GM23248 (cell line): ENCODE data around the gene TMCC1. TPM values are rescaled to one million over a fixed set of nuclear protein-coding genes. Genes with fewer than 3 reads are reported as not detected.

Experiments used
- DNase-seq: peaks from one replicate; pipeline ENCODE4 v3.0.0-alpha.2; 2015
- H2AFZ ChIP-seq: fragments of 200-600 bp; sonication (generic); 2 replicates; pipeline ENCODE4 v1.6.1; 2016; ENCODE audit warnings: antibody characterized with exemption
- H3F3A ChIP-seq: fragments of 200-600 bp; sonication (generic); 2 replicates; pipeline ENCODE4 v1.6.1; 2016; ENCODE audit warnings: mild to moderate bottlenecking, antibody characterized with exemption, mixed run types; ENCODE audit not compliant: insufficient read depth
- H3K27ac ChIP-seq: fragments of 200-600 bp; sonication (generic); 2 replicates; pipeline ENCODE4 v1.5.1; 2016; ENCODE audit warnings: mild to moderate bottlenecking
- H3K27me3 ChIP-seq: fragments of 200-600 bp; sonication (generic); replicated peaks from 2 replicates; pipeline ENCODE4 v1.6.1; 2016; ENCODE audit warnings: mild to moderate bottlenecking; ENCODE audit not compliant: insufficient read depth
- H3K36me3 ChIP-seq: fragments of 200-600 bp; sonication (generic); 2 replicates; pipeline ENCODE4 v1.6.1; 2016; ENCODE audit warnings: low read depth, mild to moderate bottlenecking
- H3K4me1 ChIP-seq: fragments of 200-600 bp; sonication (generic); 2 replicates; pipeline ENCODE4 v1.6.1; 2016; ENCODE audit warnings: mild to moderate bottlenecking; ENCODE audit not compliant: insufficient read depth
- H3K4me2 ChIP-seq: fragments of 200-600 bp; sonication (generic); one replicate; pipeline ENCODE4 v1.6.1; 2016; ENCODE audit warnings: mild to moderate bottlenecking; ENCODE audit not compliant: unreplicated experiment
- H3K4me3 ChIP-seq: fragments of 200-600 bp; sonication (generic); 2 replicates; pipeline ENCODE4 v1.5.1; 2016; ENCODE audit warnings: mild to moderate bottlenecking
- H3K79me2 ChIP-seq: fragments of 200-600 bp; sonication (generic); 2 replicates; pipeline ENCODE4 v1.6.1; 2016; ENCODE audit warnings: mild to moderate bottlenecking; ENCODE audit not compliant: insufficient read depth
- H3K9ac ChIP-seq: fragments of 200-600 bp; sonication (generic); 2 replicates; pipeline ENCODE4 v1.6.1; 2016; ENCODE audit warnings: mild to moderate bottlenecking
- H3K9me2 ChIP-seq: fragments of 200-600 bp; sonication (generic); 2 replicates; pipeline ENCODE4 v1.6.1; 2016; ENCODE audit warnings: mixed run types, mild to moderate bottlenecking, moderate library complexity; ENCODE audit not compliant: insufficient read depth
- H3K9me3 ChIP-seq: fragments of 200-600 bp; sonication (generic); one replicate; pipeline ENCODE4 v1.6.1; 2017; ENCODE audit warnings: low read depth
- H4K20me1 ChIP-seq: fragments of 200-600 bp; sonication (generic); 2 replicates; pipeline ENCODE4 v1.6.0; 2016; ENCODE audit not compliant: insufficient read depth
- EZH2 ChIP-seq: fragments of 200-600 bp; sonication (generic); IDR thresholded peaks from 2 replicates; pipeline ENCODE4 v1.6.1; 2018; ENCODE audit warnings: antibody characterized with exemption, mild to moderate bottlenecking; ENCODE audit not compliant: insufficient read depth, poor library complexity, severe bottlenecking
- EZH2phosphoT487 ChIP-seq: fragments of 200-600 bp; sonication (generic); IDR thresholded peaks from 2 replicates; pipeline ENCODE4 v1.6.1; 2018; ENCODE audit warnings: antibody characterized with exemption, moderate library complexity, mild to moderate bottlenecking, low read depth; ENCODE audit not compliant: insufficient read depth
- WGBS, 2 experiments: methylation state at CpG; one replicate each; pipeline ENCODE4 v1.1.6; 2015 to 2017; ENCODE audit warnings: low lambda C conversion rate in 2 of 2, low coverage in 1 of 2; ENCODE audit errors: missing lambda C conversion rate in 2 of 2; 5-methylcytosine and 5-hydroxymethylcytosine counted together
- in situ Hi-C: fragments of 300-500 bp; cut with MboI; formaldehyde crosslinking; loops from 2 replicates; pipeline ENCODE4 v1.15.0; 2020
- polyA plus RNA-seq: library from polyadenylated mRNA; unstranded; fragments of >200 nt; fragmentation: Nextera tagmentation; extraction: Ambion mirVana; gene quantifications from 2 replicates; pipeline ENCODE4 v1.2.1, GENCODE V29; 2016
- total RNA-seq: library from RNA; depleted of rRNA; stranded (reverse); fragments of >200 nt; shearing (Covaris generic); gene quantifications from 2 replicates; pipeline ENCODE4 v1.2.3, GENCODE V29; 2014

TMCC1 gene
- total and polyA plus RNA-seq, 2 experiments from 2014 or later, result 4.0 to 11.1 TPM

- Histone ChIP-seq H3K9me3 (no peaks in the 10 kb centered on the region), H3K9me2 (no peaks in the 10 kb centered on the region), H3K4me2 (peak overlapping the region; percentile 25), H3K4me1 (peaks cover 51% of the 10 kb centered on the region), H3K27me3 (no peaks in the 10 kb centered on the region), H3K27ac (peak overlapping the region; percentile 84), H2AFZ (no peak overlapping the region), H3K4me3 (no peak overlapping the region), H3K9ac (no peak overlapping the region), H3K36me3 (no peaks in the 10 kb centered on the region), H3F3A (peaks cover 46% of the 10 kb centered on the region), H3K79me2 (no peaks in the 10 kb centered on the region), H4K20me1 (no peaks in the 10 kb centered on the region)
- TF ChIP-seq EZH2phosphoT487, result no peak
- TF ChIP-seq EZH2, result no peak
- in situ Hi-C loops, result no loop called here
- WGBS, 2 experiments, result 71 to 89% methylated on average over 1 of the region's 1 CpG
- DNase-seq, result peak; percentile 47
Measured at GRCh38 chr3:129663045-129663446, 230.5 kb downstream of the TMCC1 start.

GRCh38 chr3:129662191-129662608 is 231.3 kb downstream of the TMCC1 start:
- peak; percentile 31 for DNase-seq
- peak overlapping the region; percentile 84 for H3K27ac ChIP-seq
- 62 to 78% methylated on average over 4 of the region's 4 CpGs for WGBS, 2 experiments

GRCh38 chr3:129661766-129662165 is 231.7 kb downstream of the TMCC1 start:
- no peak overlapping the region for H2AFZ ChIP-seq
- in situ Hi-C loops, result no loop called here
- H3K9me3 ChIP-seq, result no peaks in the 10 kb centered on the region
- H3K4me3 ChIP-seq, result no peak overlapping the region
- H4K20me1 ChIP-seq, result no peaks in the 10 kb centered on the region
- 95 to 100% methylated on average over 1 of the region's 1 CpG for WGBS, 2 experiments
- H3F3A ChIP-seq, result peaks cover 50% of the 10 kb centered on the region
- no peaks in the 10 kb centered on the region for H3K9me2 ChIP-seq
- H3K9ac ChIP-seq, result no peak overlapping the region
- no peak for DNase-seq
- H3K36me3 ChIP-seq, result no peaks in the 10 kb centered on the region
- H3K27ac ChIP-seq, result peak overlapping the region; percentile 84; the same call in 1 of the 2 replicates
- TF ChIP-seq EZH2 (no peak), EZH2phosphoT487 (no peak)
- no peak overlapping the region for H3K4me2 ChIP-seq
- peaks cover 64% of the 10 kb centered on the region for H3K4me1 ChIP-seq
- H3K79me2 ChIP-seq, result peaks cover 3% of the 10 kb centered on the region; the same call in 1 of the 2 replicates
- no peaks in the 10 kb centered on the region for H3K27me3 ChIP-seq

More at GRCh38 chr3:129662191-129662608, 231.3 kb downstream of the TMCC1 start:
- Histone ChIP-seq H4K20me1 (no peaks in the 10 kb centered on the region), H3K79me2 (no peaks in the 10 kb centered on the region), H2AFZ (no peak overlapping the region), H3K9ac (no peak overlapping the region), H3K9me3 (no peaks in the 10 kb centered on the region), H3K4me3 (no peak overlapping the region), H3K4me2 (no peak overlapping the region), H3K27me3 (no peaks in the 10 kb centered on the region), H3K36me3 (no peaks in the 10 kb centered on the region), H3K4me1 (peaks cover 59% of the 10 kb centered on the region), H3K9me2 (no peaks in the 10 kb centered on the region), H3F3A (peaks cover 49% of the 10 kb centered on the region)
- TF ChIP-seq EZH2phosphoT487 (no peak), EZH2 (no peak)
- in situ Hi-C loops, result no loop called here

DNA sequence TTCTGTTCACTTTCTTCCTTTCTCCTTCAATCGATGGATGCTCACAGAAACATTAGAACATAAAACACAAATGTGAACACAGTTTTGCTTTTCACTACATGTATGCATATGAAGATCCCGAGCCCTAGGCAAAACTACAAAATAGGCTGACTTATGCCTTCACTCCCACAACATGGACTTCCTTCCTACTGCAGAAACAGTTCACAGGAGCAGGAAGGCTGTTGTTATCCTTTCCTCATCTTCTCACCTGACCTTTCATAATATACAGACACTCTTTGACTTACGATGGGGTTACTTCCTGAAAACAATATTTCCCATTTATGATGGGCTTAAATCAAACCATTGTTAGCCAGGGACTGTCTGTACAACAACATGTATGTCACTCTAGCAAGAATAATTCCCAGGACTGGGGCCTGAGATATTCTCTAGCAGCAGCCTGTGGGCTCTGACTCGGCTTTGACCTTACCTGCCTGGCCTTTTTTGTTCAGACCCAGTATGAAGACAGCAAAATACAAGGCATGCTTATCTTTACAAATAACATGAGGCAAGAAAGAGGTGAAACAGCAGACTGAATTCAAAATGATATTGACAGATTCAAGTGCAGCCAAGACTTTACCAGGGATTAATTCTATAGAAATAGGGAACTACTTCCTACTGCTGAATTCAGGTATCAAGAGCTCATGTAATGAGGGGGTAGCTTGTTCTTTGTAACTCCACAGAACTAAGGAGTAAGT is 235.2 kb downstream of the TMCC1 start:
- in situ Hi-C loops, result loop anchor here (10.0 kb wide), 1 partner anchor 167 kb away; no protein-coding TSS in a partner anchor
- no peak overlapping the region for H3K4me3 ChIP-seq
- WGBS, 2 experiments, result 81 to 85% methylated on average over 4 of the region's 4 CpGs
- H3K27me3 ChIP-seq, result no peaks in the 10 kb centered on the region
- H3F3A ChIP-seq, result peaks cover 32% of the 10 kb centered on the region
- H3K36me3 ChIP-seq, result no peaks in the 10 kb centered on the region
- H2AFZ ChIP-seq, result no peak overlapping the region
- no peak for DNase-seq
- no peaks in the 10 kb centered on the region for H3K9me3 ChIP-seq
- no peak overlapping the region for H3K4me2 ChIP-seq
- no peak for TF ChIP-seq EZH2
- H3K9me2 ChIP-seq, result no peaks in the 10 kb centered on the region
- H3K4me1 ChIP-seq, result peaks cover 66% of the 10 kb centered on the region
- H3K9ac ChIP-seq, result no peak overlapping the region
- peaks cover 19% of the 10 kb centered on the region; the same call in 1 of the 2 replicates for H3K79me2 ChIP-seq
- no peak overlapping the region for H3K27ac ChIP-seq
- H4K20me1 ChIP-seq, result no peaks in the 10 kb centered on the region
